Upper lobe of left lung (tissue), 6 donors: ENCODE results near the gene SPOCK1. TPM values are rescaled to one million over a fixed set of nuclear protein-coding genes. Genes with fewer than 3 reads are reported as not detected.
A peak's percentile ranks its signal among the peaks of the same experiment; 100 is the strongest.

Source experiments
- ATAC-seq, 2 donors: fragments of 200-7000 bp; cut with Tn5 transposase; one replicate each; pipeline ENCODE4 v1.9.1; 2022; ENCODE audit warnings: mild to moderate bottlenecking in 2 of 2, moderate library complexity in 2 of 2; ENCODE audit not compliant: low FRiP score in 2 of 2
- DNase-seq, 2 donors: peaks; one replicate each; pipeline ENCODE4 v3.0.0-alpha.2; 2019 to 2020
- H3K27ac ChIP-seq, 4 donors: fragments of 200-600 bp; sonication (generic); one replicate each; pipeline ENCODE4 v1.5.1; 2016 to 2019
- H3K27me3 ChIP-seq, 4 donors: fragments of 200-600 bp; sonication (generic); one replicate each; pipeline ENCODE4 v1.5.1; 2017 to 2019
- H3K36me3 ChIP-seq, 4 donors: fragments of 200-600 bp; sonication (generic); one replicate each; pipeline ENCODE4 v1.5.1; 2016 to 2019
- H3K4me1 ChIP-seq, 4 donors: fragments of 200-600 bp; sonication (generic); one replicate each; pipeline ENCODE4 v1.5.1; 2018 to 2019
- H3K4me3 ChIP-seq, 4 donors: fragments of 200-600 bp; sonication (generic); one replicate each; pipeline ENCODE4 v1.5.1; 2017 to 2019; ENCODE audit warnings: mild to moderate bottlenecking in 2 of 4, moderate library complexity in 1 of 4
- H3K9me3 ChIP-seq, 4 donors: fragments of 200-600 bp; sonication (generic); one replicate each; pipeline ENCODE4 v1.5.1; 2018 to 2019
- CTCF ChIP-seq, 6 experiments: fragments of 450-650 bp in 4 of 6; fragments of 200-600 bp in 2 of 6; sonication (generic) in 2 of 6; IDR thresholded peaks; one replicate each; pipeline ENCODE4 v1.5.1; 2016 to 2019; ENCODE audit warnings: antibody characterized with exemption in 6 of 6
- EP300 ChIP-seq, 4 donors: sonication (generic); formaldehyde crosslinking; IDR thresholded peaks; one replicate each; pipeline ENCODE4 v1.5.1; 2017; ENCODE audit warnings: antibody characterized with exemption in 4 of 4, control low read depth in 2 of 4
- POLR2A ChIP-seq, 4 donors: fragments of 450-650 bp; IDR thresholded peaks; one replicate each; pipeline ENCODE4 v1.5.1; 2016 to 2017; ENCODE audit warnings: antibody characterized with exemption in 4 of 4, mild to moderate bottlenecking in 2 of 4
- POLR2AphosphoS5 ChIP-seq, 2 donors: sonication (generic); formaldehyde crosslinking; IDR thresholded peaks; one replicate each; pipeline ENCODE4 v1.5.1; 2017; ENCODE audit warnings: antibody characterized with exemption in 2 of 2
- WGBS, 2 donors: methylation state at CpG; one replicate each; pipeline ENCODE4 v1.1.5; 2017 to 2018; 5-methylcytosine and 5-hydroxymethylcytosine counted together
- total RNA-seq, 6 donors: library from RNA; depleted of rRNA in 4 of 6; stranded (reverse); fragments of >200 nt in 4 of 6; gene quantifications; one replicate each; pipeline versions ENCODE4 v1.1.0 to v1.2.1, GENCODE V29; 2016 to 2021
- donor health status: DM: no; HTN: no; CAD: no; lungs with moderate emphysema.
- donor health status: DM: no; HTN: yes; CAD: no; lungs with severe emphysema.

Gene SPOCK1
- total RNA-seq, 6 donors from 2014 or later = 0.33 to 16.6 (median 2.0) TPM; not detected in 1

- WGBS, 2 donors = 41 to 53% methylated on average over 3 of the region's 3 CpGs
- Histone ChIP-seq H3K36me3 (no peaks in the 10 kb centered on the region), H3K9me3 (no peaks in the 10 kb centered on the region), H3K27me3 (no peaks in the 10 kb centered on the region), H3K4me1 (no peaks in the 10 kb centered on the region), H3K27ac (no peak overlapping the region), H3K4me3 (no peak overlapping the region)
- TF ChIP-seq POLR2AphosphoS5 (IDR thresholded peaks at IDR 0.05) = no peak
- TF ChIP-seq EP300 (IDR thresholded peaks at IDR 0.05) = no peak
- DNase-seq (no peak), ATAC-seq (peak in 1 of 2 donors; percentile 49)
Observed at GRCh38 chr5:137010226-137010625, 488.9 kb downstream of the SPOCK1 start.

DNA sequence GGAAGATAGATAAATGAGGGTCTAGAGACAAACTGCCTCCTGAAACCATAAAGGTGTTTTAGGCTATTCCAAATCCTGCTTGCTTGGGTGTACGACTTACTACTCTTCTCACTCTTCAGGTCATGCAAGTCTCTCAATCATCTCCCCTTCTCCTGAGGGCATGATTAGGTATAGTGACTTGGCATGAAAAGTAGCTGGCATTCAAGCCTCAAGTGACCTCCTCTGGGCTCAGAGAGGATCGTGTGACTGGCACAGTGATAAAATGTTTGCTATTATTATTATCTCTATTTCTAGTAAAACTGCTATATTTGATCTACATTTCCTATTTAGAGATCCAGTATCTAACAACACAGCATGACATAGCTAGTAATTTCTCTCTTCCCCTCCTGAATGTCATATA is 494.8 kb downstream of the SPOCK1 start:
- no peak for TF ChIP-seq CTCF (IDR thresholded peaks at IDR 0.05)
- no peak for TF ChIP-seq EP300 (IDR thresholded peaks at IDR 0.05)
- TF ChIP-seq POLR2AphosphoS5 (IDR thresholded peaks at IDR 0.05) = no peak
- no peak for TF ChIP-seq POLR2A (IDR thresholded peaks at IDR 0.05)
- Histone ChIP-seq H3K36me3 (no peaks in the 10 kb centered on the region), H3K9me3 (no peaks in the 10 kb centered on the region), H3K4me1 (no peaks in the 10 kb centered on the region), H3K27ac (no peak overlapping the region), H3K27me3 (no peaks in the 10 kb centered on the region), H3K4me3 (no peak overlapping the region)
- no peak for DNase-seq
- WGBS, 2 donors = 70 to 77% methylated on average over 2 of the region's 2 CpGs
- ATAC-seq = no peak

DNA sequence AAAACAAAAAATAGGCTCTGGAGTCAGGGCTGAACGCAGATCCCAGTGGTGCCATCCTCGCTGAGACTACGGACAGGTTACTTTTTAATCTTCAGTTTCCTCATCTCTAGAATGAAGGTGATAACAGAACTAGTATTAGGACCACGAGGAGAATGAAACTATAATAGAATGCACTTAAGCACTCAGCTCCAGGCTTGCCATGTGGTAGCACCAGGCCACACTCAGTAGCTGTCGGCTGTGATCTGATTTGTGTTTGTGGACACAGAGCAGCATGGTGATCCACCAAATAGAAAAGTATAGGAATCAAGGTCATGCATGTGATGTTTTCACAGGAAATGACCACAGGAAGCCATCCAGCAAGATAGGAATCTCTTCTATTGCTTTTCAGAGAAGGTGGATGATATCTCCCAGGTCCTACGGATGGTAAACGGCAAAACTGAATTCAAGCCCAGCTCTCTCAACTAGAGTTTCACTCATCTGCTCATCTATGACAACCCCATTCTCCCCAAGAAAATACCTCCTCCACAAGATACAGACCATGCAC is 498.0 kb downstream of the SPOCK1 start:
- H3K4me3 ChIP-seq = no peak overlapping the region
- H3K9me3 ChIP-seq = no peaks in the 10 kb centered on the region
- no peaks in the 10 kb centered on the region for H3K4me1 ChIP-seq
- WGBS, 2 donors = 79 to 81% methylated on average over 7 of the region's 7 CpGs
- H3K36me3 ChIP-seq = no peaks in the 10 kb centered on the region
- no peak for DNase-seq
- no peak overlapping the region for H3K27ac ChIP-seq
- no peak for TF ChIP-seq POLR2AphosphoS5 (IDR thresholded peaks at IDR 0.05)
- ATAC-seq = no peak
- H3K27me3 ChIP-seq = no peaks in the 10 kb centered on the region

- no peaks in the 10 kb centered on the region for H3K9me3 ChIP-seq
- WGBS, 2 donors = 80 to 84% methylated on average over 5 of the region's 5 CpGs
- no peaks in the 10 kb centered on the region for H3K36me3 ChIP-seq
- no peaks in the 10 kb centered on the region for H3K4me1 ChIP-seq
- no peak overlapping the region for H3K27ac ChIP-seq
- no peak for TF ChIP-seq POLR2A (IDR thresholded peaks at IDR 0.05)
- no peak for TF ChIP-seq EP300 (IDR thresholded peaks at IDR 0.05)
- TF ChIP-seq POLR2AphosphoS5 (IDR thresholded peaks at IDR 0.05) = no peak
- no peak for TF ChIP-seq CTCF (IDR thresholded peaks at IDR 0.05)
- DNase-seq = no peak
- no peak for ATAC-seq
- H3K4me3 ChIP-seq = no peak overlapping the region
- no peaks in the 10 kb centered on the region for H3K27me3 ChIP-seq
Observed at GRCh38 chr5:136999787-137000186, 499.3 kb downstream of the SPOCK1 start.

DNA sequence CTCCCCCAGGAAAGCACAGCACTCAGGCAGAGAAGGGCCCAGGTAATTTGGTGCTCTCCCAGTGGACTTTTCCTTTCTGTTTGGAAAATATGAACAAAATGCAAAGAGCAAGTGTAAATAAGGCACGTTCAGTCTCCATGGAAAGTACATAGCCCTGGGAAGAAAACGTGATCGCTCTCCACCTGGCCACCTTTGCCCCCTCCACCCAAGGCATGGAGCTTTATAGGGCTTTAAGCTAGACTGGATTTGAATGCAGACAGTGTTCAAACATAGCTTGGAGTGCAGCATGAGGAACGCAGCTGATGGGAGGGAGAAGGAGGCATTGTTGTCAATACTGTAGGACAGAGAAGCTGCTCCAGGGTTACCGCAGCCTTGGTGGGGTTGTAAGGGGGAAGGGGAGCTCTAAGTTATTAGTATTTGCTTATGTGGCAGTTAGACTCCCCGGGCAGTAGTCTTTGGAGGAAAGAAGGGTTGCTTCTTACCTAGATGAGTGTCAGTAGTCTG is 500.2 kb downstream of the SPOCK1 start:
- DNase-seq (no peak), ATAC-seq (no peak)
- no peak for TF ChIP-seq POLR2A (IDR thresholded peaks at IDR 0.05)
- TF ChIP-seq CTCF (IDR thresholded peaks at IDR 0.05) = no peak
- no peak for TF ChIP-seq EP300 (IDR thresholded peaks at IDR 0.05)
- TF ChIP-seq POLR2AphosphoS5 (IDR thresholded peaks at IDR 0.05) = no peak
- WGBS, 2 donors = 56 to 60% methylated on average over 6 of the region's 6 CpGs
- no peaks in the 10 kb centered on the region for H3K9me3 ChIP-seq
- no peak overlapping the region for H3K27ac ChIP-seq
- H3K4me3 ChIP-seq = no peak overlapping the region
- H3K36me3 ChIP-seq = no peaks in the 10 kb centered on the region
- no peaks in the 10 kb centered on the region for H3K27me3 ChIP-seq
- H3K4me1 ChIP-seq = no peaks in the 10 kb centered on the region

DNA sequence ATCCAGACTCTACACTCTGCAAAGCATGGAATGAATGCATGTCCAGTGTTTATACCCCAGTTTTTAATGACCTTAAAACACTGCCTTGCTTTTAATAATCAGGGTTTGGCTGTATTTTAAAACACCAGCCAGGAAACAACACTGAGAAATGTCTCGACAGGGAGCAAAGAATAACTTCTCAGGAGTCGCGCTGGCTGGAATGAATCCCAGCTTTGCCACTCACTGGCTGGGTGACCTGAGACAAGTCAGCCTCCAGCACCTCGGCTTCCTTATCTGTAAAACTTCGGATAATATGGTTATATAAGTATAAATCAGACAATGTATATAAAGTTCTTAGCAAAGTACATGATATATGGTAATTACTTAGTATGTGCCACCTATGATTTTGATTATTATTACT is 505.0 kb downstream of the SPOCK1 start:
- no peak for DNase-seq
- Histone ChIP-seq H3K4me1 (no peaks in the 10 kb centered on the region), H3K36me3 (no peaks in the 10 kb centered on the region), H3K27ac (no peak overlapping the region), H3K27me3 (no peaks in the 10 kb centered on the region), H3K4me3 (no peak overlapping the region), H3K9me3 (no peaks in the 10 kb centered on the region)
- TF ChIP-seq CTCF (IDR thresholded peaks at IDR 0.05) (no peak), POLR2A (IDR thresholded peaks at IDR 0.05) (no peak), EP300 (IDR thresholded peaks at IDR 0.05) (no peak), POLR2AphosphoS5 (IDR thresholded peaks at IDR 0.05) (no peak)
- no peak for ATAC-seq
- WGBS, 2 donors = 73 to 74% methylated on average over 5 of the region's 5 CpGs
